Tibial nerve (tissue), 4 donors: Measurements from ENCODE around the gene NT5M. TPM values are rescaled to one million over a fixed set of nuclear protein-coding genes. Genes with fewer than 3 reads are reported as not detected.
"Not testable (repeated sequence)": the region's sequence is repeated elsewhere in the genome, so short reads cannot be mapped to it uniquely, and the experiment has no call there.

ENCODE experiments used
- DNase-seq, 2 donors: peaks; one replicate each; pipeline ENCODE4 v3.0.0-alpha.2; 2019; ENCODE audit warnings: low spot score in 2 of 2
- H3K27ac ChIP-seq, 4 donors: fragments of 200-600 bp; sonication (generic) in 3 of 4; one replicate each; pipeline ENCODE4 v1.5.1; 2017 to 2019; ENCODE audit warnings: mild to moderate bottlenecking in 1 of 4
- H3K27me3 ChIP-seq, 2 donors: fragments of 200-600 bp; sonication (generic) in 1 of 2; one replicate each; pipeline versions ENCODE4 v1.5.1 to v1.6.0; 2017 to 2019
- H3K36me3 ChIP-seq, 3 donors: fragments of 200-600 bp; sonication (generic); one replicate each; pipeline ENCODE4 v1.5.1; 2018 to 2019
- H3K4me1 ChIP-seq, 4 donors: fragments of 200-600 bp; sonication (generic) in 3 of 4; one replicate each; pipeline ENCODE4 v1.5.1; 2017 to 2019
- H3K4me3 ChIP-seq, 4 donors: fragments of 200-600 bp; sonication (generic) in 3 of 4; one replicate each; pipeline ENCODE4 v1.5.1; 2017 to 2019; ENCODE audit warnings: mild to moderate bottlenecking in 1 of 4, moderate library complexity in 1 of 4
- H3K9me3 ChIP-seq, 4 donors: fragments of 200-600 bp; sonication (generic) in 3 of 4; one replicate each; pipeline ENCODE4 v1.5.1; 2017 to 2019
- CTCF ChIP-seq, 5 experiments: fragments of 200-600 bp in 3 of 5; fragments of 450-650 bp in 2 of 5; sonication (generic) in 3 of 5; IDR thresholded peaks; one replicate each; pipeline ENCODE4 v1.5.1; 2016 to 2019; ENCODE audit warnings: antibody characterized with exemption in 5 of 5, mild to moderate bottlenecking in 3 of 5, moderate library complexity in 2 of 5
- EP300 ChIP-seq, 2 donors: sonication (generic); formaldehyde crosslinking; IDR thresholded peaks; one replicate each; pipeline ENCODE4 v1.6.1; 2017; ENCODE audit warnings: antibody characterized with exemption in 2 of 2, mild to moderate bottlenecking in 1 of 2
- POLR2A ChIP-seq, 2 donors: fragments of 450-650 bp; IDR thresholded peaks; one replicate each; pipeline ENCODE4 v1.6.1; 2017; ENCODE audit warnings: antibody characterized with exemption in 2 of 2, mild to moderate bottlenecking in 2 of 2, moderate library complexity in 2 of 2
- WGBS, 2 donors: methylation state at CpG; one replicate each; pipeline ENCODE4 v1.1.5; 2018; 5-methylcytosine and 5-hydroxymethylcytosine counted together
- total RNA-seq, 4 donors: library from RNA; depleted of rRNA; stranded (reverse); fragments of >200 nt; gene quantifications; one replicate each; pipeline ENCODE4 v1.1.0, GENCODE V29; 2016

The NT5M gene
- total RNA-seq, 4 donors from 2014 or later: 4.8 to 11.2 (median 7.7) TPM

- WGBS, 2 donors: 40 to 45% methylated on average over 11 to 12 of the region's 12 CpGs
- no peaks in the 10 kb centered on the region for H3K27me3 ChIP-seq
- no peak for DNase-seq
- no peaks in the 10 kb centered on the region for H3K36me3 ChIP-seq
- TF ChIP-seq EP300 (IDR thresholded peaks at IDR 0.05): peak in 1 of 2 donors; percentile 80
- no peak for TF ChIP-seq POLR2A (IDR thresholded peaks at IDR 0.05)
- no peak overlapping the region for H3K4me3 ChIP-seq
- peaks cover 0 to 39% (median 3%) of the 10 kb centered on the region in 4 donors for H3K4me1 ChIP-seq
- H3K27ac ChIP-seq: peak overlapping the region in 2 of 4 donors; percentile 55 to 62
- no peaks in the 10 kb centered on the region for H3K9me3 ChIP-seq
These were observed 76.2 kb downstream of the NT5M start for GRCh38 chr17:17379197-17379991.

- Histone ChIP-seq H3K27me3 (no peaks in the 10 kb centered on the region), H3K9me3 (no peaks in the 10 kb centered on the region), H3K4me1 (peaks cover 0 to 39% (median 3%) of the 10 kb centered on the region in 4 donors), H3K4me3 (no peak overlapping the region), H3K36me3 (no peaks in the 10 kb centered on the region), H3K27ac (peak overlapping the region in 2 of 4 donors; percentile 55 to 62)
- WGBS, 2 donors: 56 to 62% methylated on average over 17 to 18 of the region's 18 CpGs
- DNase-seq: no peak
- no peak for TF ChIP-seq POLR2A (IDR thresholded peaks at IDR 0.05)
These were observed 77.2 kb downstream of the NT5M start for GRCh38 chr17:17380145-17380925.

GRCh38 chr17:17381446-17382064, 78.4 kb downstream of the NT5M start:
- DNase-seq: no peak
- peak overlapping the region in 1 of 4 donors; percentile 62 for H3K27ac ChIP-seq
- H3K27me3 ChIP-seq: no peaks in the 10 kb centered on the region
- H3K4me3 ChIP-seq: no peak overlapping the region
- 13 to 23% methylated on average over 6 of the region's 6 CpGs for whole genome bisulfite sequencing, 2 donors
- no peaks in the 10 kb centered on the region for H3K36me3 ChIP-seq
- TF ChIP-seq EP300 (IDR thresholded peaks at IDR 0.05) (peak in 1 of 2 donors; percentile 36), CTCF (IDR thresholded peaks at IDR 0.05) (no peak)
- H3K9me3 ChIP-seq: no peaks in the 10 kb centered on the region
- peaks cover 0 to 39% (median 3%) of the 10 kb centered on the region in 4 donors for H3K4me1 ChIP-seq

GRCh38 chr17:17382065-17382459, 78.9 kb downstream of the NT5M start:
- DNase-seq: no peak
- TF ChIP-seq CTCF (IDR thresholded peaks at IDR 0.05): no peak
- no peak for TF ChIP-seq EP300 (IDR thresholded peaks at IDR 0.05)
- no peak for TF ChIP-seq POLR2A (IDR thresholded peaks at IDR 0.05)
- Histone ChIP-seq H3K4me3 (no peak overlapping the region), H3K27ac (peak overlapping the region in 1 of 4 donors; percentile 62), H3K27me3 (no peaks in the 10 kb centered on the region), H3K4me1 (peaks cover 0 to 39% (median 3%) of the 10 kb centered on the region in 4 donors), H3K9me3 (no peaks in the 10 kb centered on the region), H3K36me3 (no peaks in the 10 kb centered on the region)
- 40 to 47% methylated on average over 3 of the region's 3 CpGs for WGBS, 2 donors

GRCh38 chr17:17382971-17383370, 79.8 kb downstream of the NT5M start:
- Histone ChIP-seq H3K27ac (no peak overlapping the region), H3K27me3 (no peaks in the 10 kb centered on the region), H3K36me3 (no peaks in the 10 kb centered on the region), H3K4me1 (peaks cover 0 to 39% (median 3%) of the 10 kb centered on the region in 4 donors), H3K9me3 (no peaks in the 10 kb centered on the region), H3K4me3 (no peak overlapping the region)
- WGBS, 2 donors: 57 to 65% methylated on average over 6 of the region's 6 CpGs
- TF ChIP-seq CTCF (IDR thresholded peaks at IDR 0.05): no peak
- TF ChIP-seq POLR2A (IDR thresholded peaks at IDR 0.05): no peak
- no peak for TF ChIP-seq EP300 (IDR thresholded peaks at IDR 0.05)
- no peak for DNase-seq

GRCh38 chr17:17383431-17384290, 80.5 kb downstream of the NT5M start:
- peaks cover 0 to 38% (median 3%) of the 10 kb centered on the region in 4 donors for H3K4me1 ChIP-seq
- H3K27me3 ChIP-seq, H3K36me3 ChIP-seq, H3K27ac ChIP-seq, H3K4me3 ChIP-seq, H3K9me3 ChIP-seq, DNase-seq: not testable (repeated sequence)
- 93 to 95% methylated on average over 61 of the region's 61 CpGs for WGBS, 2 donors
